Measurements from ENCODE around the gene TMCC1. TPM values are rescaled to one million over a fixed set of nuclear protein-coding genes. Genes with fewer than 3 reads are reported as not detected.

TMCC1 gene
- total and polyA plus RNA-seq, 4 experiments from 2014 or later = 5.1 to 39.3 (median 21.3) TPM

- POLR2A ChIA-PET (ENCODE audit: partially characterized antibody) = no interaction called here
- Mint-ChIP-seq H3K4me3 (no peak overlapping the region), H3K27me3 (peaks cover 2 to 5% of the 10 kb centered on the region in 2 donors), H3K4me1 (peaks cover 3 to 9% (median 8%) of the 10 kb centered on the region in 4 donors), H3K27ac (no peak overlapping the region), H3K36me3 (no peaks in the 10 kb centered on the region), H3K9me3 (peaks cover 0 to 4% (median 0%) of the 10 kb centered on the region in 8 donors)
- peaks cover 3% of the 10 kb centered on the region for H3K4me1 ChIP-seq (ENCODE audit: insufficient read depth, low read length)
- intact Hi-C loops (cut with micrococcal nuclease) = no loop called here
- CTCF ChIA-PET (ENCODE audit: partially characterized antibody) = interaction anchor here (1.7 kb wide), 1 partner anchor 142 kb away, joined by 7 read pairs; no protein-coding TSS in a partner anchor
- H3K9me3 ChIP-seq (ENCODE audit: control insufficient read depth in 1 of 2, low read length in 2 of 2) = no peaks in the 10 kb centered on the region
- DNase-seq = no peak
- no peaks in the 10 kb centered on the region for H3K27me3 ChIP-seq (ENCODE audit: insufficient read depth, low read length)
- no peaks in the 10 kb centered on the region for H3K36me3 ChIP-seq (ENCODE audit: insufficient read depth, low read length)
- H3K27ac ChIP-seq (ENCODE audit: low read depth, low read length) = no peak overlapping the region
- H3K4me3 ChIP-seq (ENCODE audit: low read length in 2 of 2) = no peak overlapping the region
Observed at GRCh38 chr3:129632556-129632955, 261.0 kb downstream of the TMCC1 start.

GRCh38 chr3:129632056-129632455 lies 261.5 kb downstream of the TMCC1 start:
- H3K4me3 Mint-ChIP-seq = no peak overlapping the region
- Histone ChIP-seq H3K4me1 (ENCODE audit: insufficient read depth, low read length) (peaks cover 3% of the 10 kb centered on the region), H3K9me3 (ENCODE audit: control insufficient read depth in 1 of 2, low read length in 2 of 2) (no peaks in the 10 kb centered on the region), H3K27me3 (ENCODE audit: insufficient read depth, low read length) (no peaks in the 10 kb centered on the region), H3K4me3 (ENCODE audit: low read length in 2 of 2) (no peak overlapping the region), H3K27ac (ENCODE audit: low read depth, low read length) (no peak overlapping the region), H3K36me3 (ENCODE audit: insufficient read depth, low read length) (no peaks in the 10 kb centered on the region)
- CTCF ChIA-PET (ENCODE audit: partially characterized antibody) = interaction anchor here (1.7 kb wide), 1 partner anchor 142 kb away, joined by 7 read pairs; no protein-coding TSS in a partner anchor
- H3K4me1 Mint-ChIP-seq = peaks cover 3 to 13% (median 12%) of the 10 kb centered on the region in 4 donors
- H3K36me3 Mint-ChIP-seq = no peaks in the 10 kb centered on the region
- DNase-seq = no peak
- no peak overlapping the region for H3K27ac Mint-ChIP-seq
- POLR2A ChIA-PET (ENCODE audit: partially characterized antibody) = no interaction called here
- H3K27me3 Mint-ChIP-seq = peaks cover 0 to 3% of the 10 kb centered on the region in 2 donors
- intact Hi-C loops (cut with micrococcal nuclease) = no loop called here
- peaks cover 0 to 4% (median 0%) of the 10 kb centered on the region in 8 donors for H3K9me3 Mint-ChIP-seq

- no peaks in the 10 kb centered on the region for H3K27me3 Mint-ChIP-seq
- Histone ChIP-seq H3K4me3 (ENCODE audit: low read length in 2 of 2) (no peak overlapping the region), H3K36me3 (ENCODE audit: insufficient read depth, low read length) (no peaks in the 10 kb centered on the region), H3K4me1 (ENCODE audit: insufficient read depth, low read length) (peaks cover 10% of the 10 kb centered on the region), H3K27me3 (ENCODE audit: insufficient read depth, low read length) (no peaks in the 10 kb centered on the region), H3K9me3 (ENCODE audit: control insufficient read depth in 1 of 2, low read length in 2 of 2) (no peaks in the 10 kb centered on the region), H3K27ac (ENCODE audit: low read depth, low read length) (no peak overlapping the region)
- H3K4me1 Mint-ChIP-seq = peaks cover 7 to 22% (median 18%) of the 10 kb centered on the region in 4 donors
- H3K4me3 Mint-ChIP-seq = peak overlapping the region in 1 of 8 donors; percentile 12
- no peak for DNase-seq
- intact Hi-C loops (cut with micrococcal nuclease) = loop anchor here (5.0 kb wide), 1 partner anchor 483 kb away; no protein-coding TSS in a partner anchor
- no peaks in the 10 kb centered on the region for H3K9me3 Mint-ChIP-seq
- H3K27ac Mint-ChIP-seq = no peak overlapping the region
- ChIA-PET POLR2A (ENCODE audit: partially characterized antibody) (no interaction called here), CTCF (ENCODE audit: partially characterized antibody) (interaction anchor here (1.7 to 4.3 kb wide), 11 partner anchors 11 to 315 kb away, joined by 3 to 40 read pairs (median 8); no protein-coding TSS in a partner anchor)
- H3K36me3 Mint-ChIP-seq = no peaks in the 10 kb centered on the region
Observed at GRCh38 chr3:129629011-129629410, 264.5 kb downstream of the TMCC1 start.

- H3K4me3 ChIP-seq (ENCODE audit: low read length in 2 of 2) = no peak overlapping the region
- no peaks in the 10 kb centered on the region for H3K36me3 ChIP-seq (ENCODE audit: insufficient read depth, low read length)
- DNase-seq = no peak
- intact Hi-C loops (cut with micrococcal nuclease) = loop anchor here (1.0 to 5.0 kb wide), 6 partner anchors 197 to 484 kb away; no protein-coding TSS in a partner anchor
- no peaks in the 10 kb centered on the region for H3K27me3 Mint-ChIP-seq
- no peaks in the 10 kb centered on the region for H3K36me3 Mint-ChIP-seq
- ChIA-PET POLR2A (ENCODE audit: partially characterized antibody) (interaction anchor here (1.3 to 3.0 kb wide), 7 partner anchors 22 to 265 kb away, joined by 4 to 17 read pairs (median 7); partner anchors contain the start of genes IFT122, MBD4, PLXND1 and TMCC1), CTCF (ENCODE audit: partially characterized antibody) (interaction anchor here (0.7 to 4.3 kb wide), 23 partner anchors 10 to 373 kb away, joined by 3 to 40 read pairs (median 4); no protein-coding TSS in a partner anchor)
- peaks cover 10% of the 10 kb centered on the region for H3K4me1 ChIP-seq (ENCODE audit: insufficient read depth, low read length)
- no peak overlapping the region for H3K27ac ChIP-seq (ENCODE audit: low read depth, low read length)
- H3K4me1 Mint-ChIP-seq = peaks cover 7 to 22% (median 17%) of the 10 kb centered on the region in 4 donors
- H3K9me3 ChIP-seq (ENCODE audit: control insufficient read depth in 1 of 2, low read length in 2 of 2) = no peaks in the 10 kb centered on the region
- no peaks in the 10 kb centered on the region for H3K27me3 ChIP-seq (ENCODE audit: insufficient read depth, low read length)
- no peaks in the 10 kb centered on the region for H3K9me3 Mint-ChIP-seq
- peak overlapping the region; percentile 87 to 93 (median 90) for H3K4me3 Mint-ChIP-seq
- peak overlapping the region in 6 of 7 donors; percentile 14 to 92 (median 78) for H3K27ac Mint-ChIP-seq
Observed at GRCh38 chr3:129628169-129628522, 265.4 kb downstream of the TMCC1 start.

- DNase-seq = peak; percentile 68 to 73 (median 69)
- Histone ChIP-seq H3K4me1 (ENCODE audit: insufficient read depth, low read length) (peaks cover 10% of the 10 kb centered on the region), H3K27me3 (ENCODE audit: insufficient read depth, low read length) (no peaks in the 10 kb centered on the region), H3K9me3 (ENCODE audit: control insufficient read depth in 1 of 2, low read length in 2 of 2) (no peaks in the 10 kb centered on the region), H3K27ac (ENCODE audit: low read depth, low read length) (peak overlapping the region; percentile 18), H3K4me3 (ENCODE audit: low read length in 2 of 2) (peak overlapping the region; percentile 64 to 70), H3K36me3 (ENCODE audit: insufficient read depth, low read length) (no peaks in the 10 kb centered on the region)
- Mint-ChIP-seq H3K27ac (peak overlapping the region; percentile 64 to 92 (median 88)), H3K4me3 (peak overlapping the region; percentile 87 to 93 (median 90)), H3K27me3 (no peaks in the 10 kb centered on the region), H3K4me1 (peaks cover 7 to 22% (median 17%) of the 10 kb centered on the region in 4 donors), H3K36me3 (no peaks in the 10 kb centered on the region), H3K9me3 (no peaks in the 10 kb centered on the region)
- intact Hi-C loops (cut with micrococcal nuclease) = loop anchor here (1.0 to 5.0 kb wide), 8 partner anchors 21 to 485 kb away; partner anchors contain the start of gene PLXND1
- ChIA-PET POLR2A (ENCODE audit: partially characterized antibody) (interaction anchor here (1.0 to 3.0 kb wide), 9 partner anchors 20 to 265 kb away, joined by 3 to 17 read pairs (median 7); partner anchors contain the start of genes IFT122, MBD4, PLXND1 and TMCC1), CTCF (ENCODE audit: partially characterized antibody) (interaction anchor here (0.7 to 4.3 kb wide), 24 partner anchors 9 to 374 kb away, joined by 3 to 40 read pairs (median 4); no protein-coding TSS in a partner anchor)
Observed at GRCh38 chr3:129627350-129628168, 266.0 kb downstream of the TMCC1 start.

- Mint-ChIP-seq H3K4me3 (peak overlapping the region; percentile 87 to 93 (median 90)), H3K4me1 (peaks cover 7 to 22% (median 17%) of the 10 kb centered on the region in 4 donors), H3K27ac (peak overlapping the region in 5 of 7 donors; percentile 64 to 92 (median 87)), H3K9me3 (no peaks in the 10 kb centered on the region), H3K27me3 (no peaks in the 10 kb centered on the region), H3K36me3 (no peaks in the 10 kb centered on the region)
- Histone ChIP-seq H3K27me3 (ENCODE audit: insufficient read depth, low read length) (no peaks in the 10 kb centered on the region), H3K4me1 (ENCODE audit: insufficient read depth, low read length) (peaks cover 10% of the 10 kb centered on the region), H3K27ac (ENCODE audit: low read depth, low read length) (peak overlapping the region; percentile 18), H3K36me3 (ENCODE audit: insufficient read depth, low read length) (no peaks in the 10 kb centered on the region), H3K9me3 (ENCODE audit: control insufficient read depth in 1 of 2, low read length in 2 of 2) (no peaks in the 10 kb centered on the region), H3K4me3 (ENCODE audit: low read length in 2 of 2) (peak overlapping the region; percentile 64 to 70)
- intact Hi-C loops (cut with micrococcal nuclease) = loop anchor here (1.0 to 5.0 kb wide), 3 partner anchors 20 to 485 kb away; partner anchors contain the start of gene PLXND1
- peak in 4 of 5 donors; percentile 28 to 42 (median 30) for DNase-seq
- ChIA-PET POLR2A (ENCODE audit: partially characterized antibody) (interaction anchor here (0.6 to 3.0 kb wide), 9 partner anchors 9 to 266 kb away, joined by 3 to 17 read pairs (median 7); partner anchors contain the start of genes IFT122, MBD4, PLXND1 and TMCC1), CTCF (ENCODE audit: partially characterized antibody) (interaction anchor here (1.3 to 4.3 kb wide), 9 partner anchors 50 to 315 kb away, joined by 3 to 35 read pairs (median 14); no protein-coding TSS in a partner anchor)
Observed at GRCh38 chr3:129626744-129627349, 266.7 kb downstream of the TMCC1 start.
